Neural progenitor cell (in vitro differentiated cells): ENCODE data around the gene SUGCT.

Experiments used
- CTCF ChIP-seq: fragments of 200-600 bp; sonication (generic); IDR thresholded peaks from 2 replicates; pipeline ENCODE4 v1.5.1; 2017; ENCODE audit warnings: antibody characterized with exemption, mild to moderate bottlenecking
- EZH2 ChIP-seq: fragments of 200-600 bp; sonication (generic); IDR thresholded peaks from 2 replicates; pipeline ENCODE4 v1.6.1; 2017; ENCODE audit warnings: antibody characterized with exemption, mild to moderate bottlenecking, moderate library complexity
- EZH2phosphoT487 ChIP-seq: fragments of 200-600 bp; sonication (generic); IDR thresholded peaks from 2 replicates; pipeline ENCODE4 v1.6.1; 2017; ENCODE audit warnings: antibody characterized with exemption

GRCh38 chr7:40644454-40645188 lies 509.8 kb downstream of the SUGCT start:
- TF ChIP-seq EZH2, result no peak
- TF ChIP-seq CTCF, result no peak
- no peak for TF ChIP-seq EZH2phosphoT487
